Activated naive CD4-positive, alpha-beta T cell treated with anti-CD3 and anti-CD28 coated beads, Interleukin-2, amount 50 U/mL, for 16 hours (primary cell): ENCODE results near the gene PTK6.
A peak's percentile ranks its signal among the peaks of the same experiment; 100 is the strongest.

Experiments used
- DNase-seq: peaks from one replicate; pipeline ENCODE4 v3.0.0-alpha.2; 2020

Gene PTK6

DNA sequence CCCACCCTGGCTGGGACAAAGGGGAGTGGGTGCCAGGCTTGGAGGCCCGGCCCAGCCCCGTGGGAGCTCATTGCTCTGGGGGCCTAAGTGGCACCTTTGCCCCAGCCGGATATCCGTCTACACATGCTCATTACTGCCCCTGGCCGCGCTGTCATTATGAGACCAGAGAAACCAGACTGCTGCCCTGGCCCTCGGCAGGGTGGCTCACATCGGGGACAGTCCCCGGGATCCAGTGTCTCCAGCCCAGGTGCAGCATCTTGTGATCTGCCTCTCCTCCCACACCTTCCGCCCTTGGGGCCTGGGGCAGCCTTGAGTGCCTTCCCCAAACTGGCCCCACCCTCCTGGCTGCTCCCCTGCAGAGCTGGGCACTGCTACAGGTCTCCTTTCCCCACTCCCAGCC is 5.5 kb upstream of the PTK6 start:
- no peak for DNase-seq

GRCh38 chr20:63542031-63542559 is 4.9 kb upstream of the PTK6 start:
- DNase-seq, result no peak

- DNase-seq, result no peak
Measured at GRCh38 chr20:63541371-63541770, 4.2 kb upstream of the PTK6 start.

- DNase-seq, result no peak
Measured at GRCh38 chr20:63540417-63541186, 3.4 kb upstream of the PTK6 start.

- DNase-seq, result no peak
Measured at GRCh38 chr20:63539441-63540370, 2.5 kb upstream of the PTK6 start.

DNA sequence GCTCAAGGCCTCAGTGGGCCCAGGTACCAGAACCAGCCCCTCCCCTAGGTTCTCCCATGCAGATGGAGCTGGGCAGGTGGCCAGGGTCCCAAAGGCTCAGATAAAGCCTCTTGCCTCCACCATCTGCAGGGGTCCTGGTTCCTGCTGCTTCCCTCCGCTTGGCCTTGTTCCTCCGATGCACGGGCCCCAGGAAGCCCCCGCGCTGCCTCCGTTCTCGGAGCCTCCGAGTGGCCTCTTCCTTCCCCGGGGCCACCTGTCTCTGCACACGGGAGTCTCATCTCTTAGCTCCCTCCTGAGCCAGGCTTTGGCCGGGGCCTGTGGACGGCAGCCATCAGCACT is 1.9 kb upstream of the PTK6 start:
- no peak for DNase-seq

DNA sequence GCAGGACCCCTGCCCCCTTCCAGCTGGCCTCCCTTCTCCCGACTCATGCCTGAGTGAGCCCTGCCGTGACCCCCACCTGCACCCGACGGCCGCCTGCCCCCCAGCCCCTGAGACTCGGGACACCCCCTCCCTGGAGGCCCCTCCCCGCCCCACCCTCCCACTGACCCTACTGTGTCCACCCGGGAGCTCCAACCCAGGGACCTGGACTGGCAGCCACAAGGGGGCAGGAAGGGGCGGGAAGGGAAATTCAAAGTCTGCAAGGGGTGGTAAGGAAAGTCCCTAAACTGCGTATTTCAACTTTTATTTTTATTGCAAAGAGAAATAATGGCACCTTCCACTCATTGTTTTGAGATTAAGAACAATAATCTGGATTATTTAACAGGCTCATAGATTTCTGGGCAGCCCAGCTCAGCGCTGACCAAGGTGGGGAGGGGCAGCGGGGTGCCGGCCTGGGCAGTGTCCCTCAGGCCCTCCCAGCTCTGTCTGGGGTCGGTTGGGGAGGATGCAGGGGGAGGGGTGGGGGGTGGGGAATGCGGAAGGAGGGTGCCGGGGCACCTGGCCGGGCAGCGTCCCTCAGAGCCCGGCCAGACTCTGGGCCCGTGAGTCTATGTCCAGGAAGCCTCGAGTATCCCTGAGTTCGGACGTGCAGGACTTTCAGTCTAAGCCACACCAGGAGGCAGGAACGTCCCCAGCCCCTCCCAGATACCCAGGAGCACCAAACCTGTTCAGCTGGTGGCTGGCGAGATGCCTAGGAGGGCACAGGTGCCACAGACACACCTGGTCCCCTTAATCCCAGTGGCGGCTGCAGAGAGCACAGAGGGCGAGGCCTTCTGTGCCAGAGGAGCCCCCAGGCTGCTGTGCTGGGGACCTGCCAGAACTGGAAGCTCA is 1.3 kb upstream of the PTK6 start:
- DNase-seq, result no peak

- DNase-seq, result peak; percentile 92
Measured at GRCh38 chr20:63537525-63538203, 488 bp upstream of the PTK6 start.

DNA sequence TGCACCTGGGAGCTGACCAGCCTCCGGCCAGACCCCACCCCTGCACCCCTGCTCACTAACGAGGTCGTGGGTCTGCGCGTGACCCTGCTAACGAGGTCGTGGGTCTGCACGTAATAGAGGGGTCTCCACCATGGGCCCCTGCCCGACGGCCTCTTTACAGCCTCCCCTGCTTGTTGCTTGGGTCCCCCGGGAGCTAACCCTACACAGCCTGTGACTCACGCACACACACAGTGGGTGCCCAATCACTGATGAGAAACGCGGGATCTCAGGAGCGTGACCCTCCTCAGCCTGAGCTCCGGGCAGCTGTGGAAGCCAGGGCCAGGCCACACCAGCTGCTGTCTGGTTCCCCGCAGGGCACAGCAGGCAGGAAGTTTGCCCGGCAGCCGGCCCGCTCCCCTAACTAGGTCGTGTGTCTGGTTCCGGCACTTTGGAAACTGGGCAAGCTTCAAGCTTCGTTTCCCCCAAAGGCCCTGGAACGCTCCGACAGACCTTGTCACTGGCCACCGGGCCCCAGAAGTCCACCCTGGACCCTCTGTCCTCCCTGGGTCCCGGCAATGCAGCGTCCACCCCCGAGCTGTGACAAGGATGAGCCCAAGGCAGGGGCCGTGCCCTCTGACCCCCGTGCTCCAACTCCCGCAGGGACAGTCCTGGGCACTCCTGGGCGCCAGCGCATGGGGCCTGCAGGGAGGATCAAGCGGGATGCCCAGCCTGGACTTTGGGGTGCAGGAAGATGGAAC is 767 bp downstream of the PTK6 start:
- DNase-seq, result no peak

- no peak for DNase-seq
Measured at GRCh38 chr20:63534831-63535651, 2.1 kb downstream of the PTK6 start.

GRCh38 chr20:63534427-63534830 is 2.7 kb downstream of the PTK6 start:
- no peak for DNase-seq

DNA sequence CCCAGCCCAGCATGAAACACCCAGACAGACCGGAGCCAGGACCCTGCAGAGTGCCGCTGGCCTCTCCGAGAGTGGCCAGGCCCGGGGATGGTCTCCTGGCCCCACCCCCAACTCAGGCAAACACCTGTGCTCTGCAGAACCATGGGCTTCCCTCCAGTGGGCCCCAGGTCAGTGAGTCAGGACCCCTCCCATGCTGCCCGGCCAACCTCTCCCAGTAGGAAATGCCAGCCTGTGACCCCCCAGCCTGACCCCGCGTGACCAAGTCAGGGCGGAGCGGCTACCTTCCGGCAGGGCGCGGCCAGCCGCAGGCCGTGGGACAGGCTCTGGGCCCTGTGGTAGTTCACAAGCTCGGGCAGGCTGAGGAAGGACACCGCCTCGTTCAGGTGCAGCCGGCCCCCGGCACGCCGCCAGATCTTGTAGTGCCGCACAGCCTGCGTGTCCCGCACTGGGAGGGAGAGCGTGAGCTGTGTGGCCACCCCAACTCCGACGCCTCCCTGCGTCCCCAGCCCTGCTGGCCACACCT is 3.2 kb downstream of the PTK6 start:
- DNase-seq, result no peak

- DNase-seq, result no peak
Measured at GRCh38 chr20:63533388-63533787, 3.8 kb downstream of the PTK6 start.

GRCh38 chr20:63532449-63532971 is 4.7 kb downstream of the PTK6 start:
- DNase-seq, result no peak

- DNase-seq, result no peak
Measured at GRCh38 chr20:63531686-63532448, 5.3 kb downstream of the PTK6 start.

DNA sequence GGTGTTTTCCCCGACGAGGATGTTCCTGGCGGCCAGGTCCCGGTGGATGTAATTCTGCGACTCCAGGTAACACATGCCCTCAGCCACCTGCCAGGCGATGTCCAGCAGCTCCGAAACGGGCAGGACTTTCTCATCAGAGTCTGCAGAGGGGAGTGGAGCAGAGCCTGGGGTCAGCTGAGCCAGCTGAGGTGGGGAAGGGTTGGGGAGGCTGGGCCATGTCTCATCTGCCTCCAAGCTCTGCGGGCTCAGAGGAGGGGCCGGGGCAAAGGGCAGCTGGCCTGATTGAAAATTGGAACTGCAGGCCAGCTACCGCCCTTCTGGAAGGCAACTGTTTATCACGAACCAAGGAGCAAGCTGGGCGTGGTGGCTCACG is 6.4 kb downstream of the PTK6 start:
- no peak for DNase-seq

DNA sequence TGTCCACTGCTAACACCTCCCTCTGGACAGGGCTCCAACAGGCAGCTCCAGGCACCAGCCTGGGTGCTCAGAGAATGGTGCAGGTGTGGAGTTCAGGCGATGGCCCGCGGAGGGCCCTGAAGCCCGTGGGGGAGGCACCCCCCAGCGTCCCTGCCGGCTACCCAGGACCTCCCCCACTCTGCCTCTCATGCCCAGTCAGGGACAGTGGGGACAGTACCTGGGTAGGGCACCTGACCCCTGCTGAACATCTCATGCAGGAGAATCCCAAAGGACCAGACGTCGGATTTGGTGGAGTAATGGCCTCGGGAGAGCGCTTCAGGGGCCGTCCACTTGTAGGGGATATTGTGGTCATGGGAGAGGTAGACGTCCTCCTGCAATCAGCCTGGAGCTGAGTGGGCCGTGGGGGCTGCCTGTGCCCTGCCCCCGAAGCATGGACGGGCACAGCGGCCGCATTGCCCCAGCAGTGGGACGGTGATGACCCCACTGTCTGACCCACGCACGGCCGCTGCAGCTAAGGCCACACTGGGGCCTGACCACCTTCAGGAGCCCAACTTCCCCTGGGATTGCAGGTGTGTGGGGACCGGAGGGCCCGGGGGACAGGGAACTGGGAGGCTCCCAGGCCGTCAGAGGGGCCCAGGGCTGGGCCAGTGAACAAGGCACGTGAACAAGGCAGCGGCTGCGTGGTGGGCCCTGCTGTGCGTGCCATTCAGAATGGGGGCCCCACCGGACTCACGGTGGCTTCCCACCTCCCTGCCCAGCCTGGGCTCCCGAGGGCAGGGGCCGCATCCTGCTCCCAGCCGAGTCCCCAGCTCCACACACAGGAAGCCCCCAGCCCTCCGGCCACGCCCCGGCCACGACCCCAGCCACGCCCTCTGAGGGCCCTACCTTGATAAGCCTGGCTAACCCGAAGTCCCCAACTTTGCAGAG is 7.1 kb downstream of the PTK6 start:
- DNase-seq, result peak; percentile 10

DNA sequence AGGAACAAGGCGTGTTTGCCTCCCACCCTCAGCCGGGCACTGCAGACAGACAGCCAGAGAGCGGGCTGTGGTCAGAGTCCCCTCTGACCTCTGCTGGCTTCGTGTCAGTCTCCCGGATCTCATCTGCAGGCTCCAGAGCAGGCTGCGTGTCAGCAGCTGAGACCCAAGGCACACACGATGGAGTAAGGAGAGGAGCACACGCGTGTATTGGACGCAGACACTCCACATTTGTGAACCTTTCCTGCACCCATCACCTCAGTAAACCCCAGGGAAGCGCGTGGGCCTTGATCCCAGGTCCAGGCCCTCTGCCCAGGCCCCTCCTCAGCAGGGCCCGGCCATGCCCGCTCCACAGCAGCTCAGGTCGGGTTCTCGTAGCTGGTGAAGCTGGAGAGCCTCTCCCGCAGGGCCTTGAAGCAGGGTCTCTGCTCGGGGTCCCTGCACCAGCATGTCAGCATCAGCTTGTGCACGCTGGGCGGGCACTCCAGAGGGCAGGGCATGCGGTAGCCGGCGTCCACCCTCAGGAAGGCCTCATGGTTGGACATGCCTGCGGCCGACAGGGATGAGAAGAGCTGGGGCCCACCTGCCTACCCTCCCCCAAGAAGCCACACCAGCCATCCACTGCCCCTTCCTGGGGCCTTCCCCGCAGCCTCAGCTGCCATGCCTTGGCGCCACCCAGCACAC is 7.9 kb downstream of the PTK6 start:
- DNase-seq, result no peak
